ENCODE data around the gene RAB13.

The RAB13 gene

DNA sequence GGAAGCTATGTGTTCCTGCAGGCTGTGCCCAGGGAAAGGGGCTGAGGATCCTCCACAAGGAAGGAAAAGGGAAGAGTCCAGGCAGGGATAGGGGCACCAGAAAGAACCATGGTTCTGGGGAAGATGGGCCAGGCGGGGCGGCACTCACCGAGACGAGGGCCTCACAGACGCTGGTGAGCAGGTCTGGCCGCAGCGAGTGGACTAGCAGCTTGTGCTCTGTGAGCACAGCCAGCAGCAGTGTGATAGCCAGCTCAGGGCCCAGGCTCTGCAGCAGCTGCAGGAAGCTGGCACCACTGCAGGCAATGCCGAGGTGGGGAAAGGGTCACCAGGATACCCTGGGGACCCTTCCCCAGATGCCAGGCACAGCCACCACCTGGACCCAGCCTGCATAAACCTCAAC is 45.4 kb downstream of the RAB13 start:
- peaks cover 65% of the 10 kb centered on the region for H3K36me3 Mint-ChIP-seq (ENCODE audit: low read depth)
- H3K9me3 Mint-ChIP-seq, result no peaks in the 10 kb centered on the region
- H3K4me3 Mint-ChIP-seq, result no peak overlapping the region
- H3K27me3 Mint-ChIP-seq (ENCODE audit: low read depth), result no peaks in the 10 kb centered on the region
- H3K27ac Mint-ChIP-seq, result peak overlapping the region; percentile 61
- H3K4me1 Mint-ChIP-seq (ENCODE audit: low read depth), result peaks cover 28% of the 10 kb centered on the region

- no peaks in the 10 kb centered on the region for H3K27me3 Mint-ChIP-seq (ENCODE audit: low read depth)
- no peak overlapping the region for H3K4me3 Mint-ChIP-seq
- H3K36me3 Mint-ChIP-seq (ENCODE audit: low read depth), result peaks cover 67% of the 10 kb centered on the region
- H3K4me1 Mint-ChIP-seq (ENCODE audit: low read depth), result peaks cover 23% of the 10 kb centered on the region
- H3K27ac Mint-ChIP-seq, result no peak overlapping the region
- H3K9me3 Mint-ChIP-seq, result no peaks in the 10 kb centered on the region
These were observed 46.7 kb downstream of the RAB13 start for GRCh38 chr1:153939476-153939875.

- Mint-ChIP-seq H3K27me3 (ENCODE audit: low read depth) (no peaks in the 10 kb centered on the region), H3K9me3 (no peaks in the 10 kb centered on the region), H3K4me1 (ENCODE audit: low read depth) (peaks cover 22% of the 10 kb centered on the region), H3K36me3 (ENCODE audit: low read depth) (peaks cover 69% of the 10 kb centered on the region), H3K27ac (no peak overlapping the region), H3K4me3 (no peak overlapping the region)
These were observed 47.1 kb downstream of the RAB13 start for GRCh38 chr1:153938996-153939395.

DNA sequence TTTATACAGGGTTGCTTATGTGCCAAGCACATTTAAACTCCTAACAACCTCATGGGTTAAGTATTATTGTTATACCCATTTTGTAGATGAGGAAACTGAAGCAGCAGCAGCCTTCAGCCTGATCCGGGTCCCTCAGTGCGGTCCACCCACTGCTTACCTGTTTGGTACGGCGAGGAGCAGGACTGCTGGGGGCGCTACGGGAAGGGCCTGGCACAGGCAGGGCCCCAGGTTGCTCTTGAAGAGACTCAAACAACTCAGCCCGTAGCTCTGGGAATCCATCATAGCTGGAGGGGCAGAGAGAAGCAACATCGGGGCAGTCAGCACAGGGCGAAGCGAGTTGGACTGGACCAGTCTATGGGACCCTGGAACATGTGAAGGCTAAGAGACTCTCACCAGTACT is 48.8 kb downstream of the RAB13 start:
- H3K4me3 Mint-ChIP-seq, result no peak overlapping the region
- no peaks in the 10 kb centered on the region for H3K27me3 Mint-ChIP-seq (ENCODE audit: low read depth)
- no peaks in the 10 kb centered on the region for H3K9me3 Mint-ChIP-seq
- H3K36me3 Mint-ChIP-seq (ENCODE audit: low read depth), result peaks cover 61% of the 10 kb centered on the region
- no peak overlapping the region for H3K27ac Mint-ChIP-seq
- H3K4me1 Mint-ChIP-seq (ENCODE audit: low read depth), result peaks cover 12% of the 10 kb centered on the region

DNA sequence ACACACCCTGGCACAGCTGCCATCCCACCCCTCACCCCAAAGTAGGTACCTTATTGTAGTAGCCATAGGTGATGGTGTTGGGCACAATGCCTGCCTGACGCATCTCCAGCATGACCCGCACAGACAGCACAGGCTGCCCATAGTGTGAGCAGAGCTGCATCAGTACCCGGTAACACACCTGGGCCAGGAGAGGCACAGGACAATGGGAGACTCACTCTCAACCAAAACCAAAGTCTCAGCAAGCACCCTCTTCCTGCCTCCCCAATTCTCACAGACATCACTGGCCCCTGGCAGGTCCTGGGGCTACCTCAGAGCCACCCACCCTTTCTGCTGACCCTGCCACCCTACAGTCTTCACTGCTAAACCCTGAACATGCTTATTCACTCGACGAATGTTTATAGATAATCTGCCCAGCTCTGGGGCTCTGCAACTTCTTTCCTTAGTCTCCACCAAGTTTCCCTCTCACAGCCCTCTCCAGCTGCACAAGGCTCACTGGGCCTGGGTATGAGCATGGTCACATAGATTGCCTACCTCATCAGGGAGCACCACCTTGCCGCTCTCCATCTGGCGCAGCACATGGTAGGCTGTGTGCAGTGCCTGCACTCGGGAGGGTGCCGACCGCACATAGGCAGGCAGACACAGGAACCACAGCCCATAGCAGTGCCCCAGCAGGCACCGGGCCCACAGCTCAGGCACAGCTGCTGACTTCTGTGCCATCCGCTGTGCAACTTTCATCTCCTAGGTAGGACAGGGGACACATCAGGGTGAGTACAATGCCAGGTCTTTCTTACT is 49.9 kb downstream of the RAB13 start:
- H3K27ac Mint-ChIP-seq, result peak overlapping the region; percentile 6
- peaks cover 10% of the 10 kb centered on the region for H3K4me1 Mint-ChIP-seq (ENCODE audit: low read depth)
- H3K27me3 Mint-ChIP-seq (ENCODE audit: low read depth), result no peaks in the 10 kb centered on the region
- no peaks in the 10 kb centered on the region for H3K9me3 Mint-ChIP-seq
- peaks cover 59% of the 10 kb centered on the region for H3K36me3 Mint-ChIP-seq (ENCODE audit: low read depth)
- no peak overlapping the region for H3K4me3 Mint-ChIP-seq

DNA sequence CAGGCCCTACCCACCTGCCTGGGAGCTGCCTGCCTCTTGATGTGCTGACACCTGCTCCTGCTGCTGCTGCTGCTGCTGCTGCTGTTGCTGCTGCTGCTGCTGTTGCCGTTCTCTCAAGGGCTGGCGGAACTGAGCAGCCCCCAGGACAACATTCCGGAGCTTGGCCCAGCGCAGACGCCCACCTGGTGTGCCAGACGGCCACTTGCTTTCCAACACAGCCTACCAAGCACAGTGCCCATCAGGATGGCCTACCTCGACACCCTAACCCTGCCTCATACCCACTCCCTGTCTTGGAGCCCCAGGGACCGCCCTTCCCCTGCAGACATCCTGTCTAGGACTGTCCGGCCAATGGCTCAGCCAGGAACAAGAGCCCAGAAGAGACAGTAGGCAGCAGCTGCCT is 51.4 kb downstream of the RAB13 start:
- Mint-ChIP-seq H3K27me3 (ENCODE audit: low read depth) (no peaks in the 10 kb centered on the region), H3K9me3 (no peaks in the 10 kb centered on the region), H3K4me3 (no peak overlapping the region), H3K36me3 (ENCODE audit: low read depth) (peaks cover 50% of the 10 kb centered on the region), H3K4me1 (ENCODE audit: low read depth) (peaks cover 4% of the 10 kb centered on the region), H3K27ac (no peak overlapping the region)

DNA sequence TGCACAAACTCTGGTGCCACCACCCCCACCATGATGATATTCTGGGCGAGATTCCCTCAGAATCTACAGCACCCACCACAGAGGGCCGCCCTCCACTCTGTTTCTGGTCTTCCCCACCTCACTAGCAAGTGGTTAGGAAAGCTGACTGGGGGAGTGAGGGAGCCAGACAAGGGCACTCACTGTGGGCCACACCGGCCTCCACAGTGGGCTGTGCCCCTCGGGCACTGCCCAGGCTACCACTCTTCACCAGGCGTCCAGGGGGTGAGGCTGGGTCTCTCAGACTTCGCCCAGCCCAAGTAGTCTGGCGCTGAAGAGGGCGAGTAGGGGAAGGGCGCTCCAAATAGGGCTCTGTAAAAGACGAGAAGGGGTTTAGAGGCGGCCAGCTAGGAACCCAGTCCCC is 52.2 kb downstream of the RAB13 start:
- no peak overlapping the region for H3K27ac Mint-ChIP-seq
- H3K27me3 Mint-ChIP-seq (ENCODE audit: low read depth), result no peaks in the 10 kb centered on the region
- H3K36me3 Mint-ChIP-seq (ENCODE audit: low read depth), result peaks cover 49% of the 10 kb centered on the region
- H3K4me3 Mint-ChIP-seq, result no peak overlapping the region
- no peaks in the 10 kb centered on the region for H3K9me3 Mint-ChIP-seq
- peaks cover 2% of the 10 kb centered on the region for H3K4me1 Mint-ChIP-seq (ENCODE audit: low read depth)

DNA sequence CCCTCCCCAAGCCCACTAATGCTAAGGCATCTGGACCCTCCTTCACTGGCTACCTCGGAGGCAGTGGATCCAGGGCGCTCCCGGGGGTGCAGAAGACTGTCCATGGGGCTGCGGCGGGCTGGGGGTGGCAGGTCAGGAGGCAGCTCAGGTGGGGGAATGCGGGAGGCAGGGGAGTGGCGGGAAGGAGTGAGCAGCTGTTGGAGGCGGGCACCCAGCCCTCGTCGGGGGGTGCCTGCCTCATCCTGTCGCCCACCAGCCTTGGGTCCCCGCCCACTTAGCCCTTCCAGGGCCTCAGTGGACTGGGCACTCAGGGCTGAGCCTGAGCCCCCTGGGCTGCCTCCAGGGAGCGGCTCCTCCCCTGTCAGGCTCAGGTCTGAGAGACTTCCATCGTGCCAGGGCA is 52.7 kb downstream of the RAB13 start:
- no peaks in the 10 kb centered on the region for H3K27me3 Mint-ChIP-seq (ENCODE audit: low read depth)
- H3K27ac Mint-ChIP-seq, result no peak overlapping the region
- H3K4me3 Mint-ChIP-seq, result no peak overlapping the region
- peaks cover 49% of the 10 kb centered on the region for H3K36me3 Mint-ChIP-seq (ENCODE audit: low read depth)
- H3K9me3 Mint-ChIP-seq, result no peaks in the 10 kb centered on the region
- H3K4me1 Mint-ChIP-seq (ENCODE audit: low read depth), result peaks cover 8% of the 10 kb centered on the region

- no peaks in the 10 kb centered on the region for H3K27me3 Mint-ChIP-seq (ENCODE audit: low read depth)
- no peaks in the 10 kb centered on the region for H3K9me3 Mint-ChIP-seq
- H3K4me1 Mint-ChIP-seq (ENCODE audit: low read depth), result peaks cover 12% of the 10 kb centered on the region
- H3K36me3 Mint-ChIP-seq (ENCODE audit: low read depth), result peaks cover 49% of the 10 kb centered on the region
- no peak overlapping the region for H3K4me3 Mint-ChIP-seq
- H3K27ac Mint-ChIP-seq, result no peak overlapping the region
These were observed 53.7 kb downstream of the RAB13 start for GRCh38 chr1:153932156-153933131.

Data from T-helper 1 cell treated with Interleukin-12 subunit alpha and Interleukin-12 subunit beta and Interleukin-4 antibody, amounts not matched to agents 30 μg/mL and 1 μg/mL, for 36 hours (primary cell).